H1 (cell line): ENCODE measurements around the gene CEP104. TPM values are rescaled to one million over a fixed set of nuclear protein-coding genes. Genes with fewer than 3 reads are reported as not detected.
A peak's percentile ranks its signal among the peaks of the same experiment; 100 is the strongest.

Experiments used
- CTCF ChIA-PET: fragments of 300-600 bp; sonication (Branson Sonifier 250); formaldehyde crosslinking; loops from one replicate; lab custom pipeline; 2021; ENCODE audit not compliant: partially characterized antibody; lab: Charles Lee
- POLR2A ChIA-PET: fragments of 300-600 bp; sonication (Branson Sonifier 250); formaldehyde crosslinking; loops from one replicate; lab custom pipeline; 2021; ENCODE audit warnings: inconsistent platforms; ENCODE audit not compliant: partially characterized antibody; lab: Charles Lee
- DNase-seq, 2 experiments: peaks; one replicate each; pipeline versions ENCODE4 v3.0.0 to v3.0.0-alpha.2; 2010 to 2022; ENCODE audit warnings: low spot score in 2 of 2, low read depth in 1 of 2, mixed read lengths in 1 of 2
- FAIRE-seq: peaks from 2 replicates; lab custom pipeline; 2011; peaks lifted over from hg19 to GRCh38; lab: Jason Lieb, UNC
- H2AFZ ChIP-seq: 2 replicates; pipeline ENCODE4 v1.8.1; 2012; ENCODE audit warnings: low read length, inconsistent platforms
- H2AK5ac ChIP-seq: 2 replicates; pipeline ENCODE4 v1.6.1; 2013; ENCODE audit warnings: low read depth, low read length
- H2BK120ac ChIP-seq: replicated peaks from 2 replicates; pipeline ENCODE3; 2013; ENCODE audit warnings: low read depth, low read length, inconsistent platforms
- H2BK12ac ChIP-seq: 2 replicates; pipeline ENCODE4 v1.6.1; 2013; ENCODE audit warnings: low read depth, low read length
- H2BK15ac ChIP-seq: 2 replicates; pipeline ENCODE4 v1.6.1; 2013; ENCODE audit warnings: low read length
- H2BK20ac ChIP-seq: 2 replicates; pipeline ENCODE4 v1.6.1; 2013; ENCODE audit warnings: low read length
- H2BK5ac ChIP-seq: 2 replicates; pipeline ENCODE4 v1.6.1; 2013; ENCODE audit warnings: low read depth, low read length
- H3K14ac ChIP-seq: 2 replicates; pipeline ENCODE4 v1.6.1; 2013; ENCODE audit warnings: inconsistent platforms; ENCODE audit not compliant: insufficient read length
- H3K18ac ChIP-seq: 2 replicates; pipeline ENCODE4 v1.6.1; 2013; ENCODE audit warnings: low read length; ENCODE audit errors: extremely low read depth
- H3K23ac ChIP-seq: 2 replicates; pipeline ENCODE4 v1.6.1; 2013; ENCODE audit warnings: inconsistent platforms; ENCODE audit not compliant: insufficient read length
- H3K23me2 ChIP-seq: 2 replicates; pipeline ENCODE4 v1.6.1; 2013; ENCODE audit warnings: low read depth, low read length
- H3K27ac ChIP-seq: 2 replicates; pipeline ENCODE4 v1.6.1; 2011; ENCODE audit warnings: low read depth, low read length, inconsistent platforms
- H3K27me3 ChIP-seq, 4 experiments: replicated peaks in 1 of 4; 1 replicate in 1 of 4; 2 replicates in 3 of 4; pipeline versions ENCODE4 v1.6.1 to v1.8.1; 2011 to 2013; ENCODE audit warnings: low read length in 3 of 4, mild to moderate bottlenecking in 3 of 4, inconsistent platforms in 2 of 4, mixed read lengths in 2 of 4, moderate library complexity in 1 of 4; ENCODE audit not compliant: control insufficient read depth in 3 of 4, insufficient read depth in 3 of 4; ENCODE audit errors: extremely low read depth in 1 of 4
- H3K36me3 ChIP-seq, 4 experiments: 2 replicates each; pipeline versions ENCODE4 v1.6.1 to v1.8.1; 2011 to 2013; ENCODE audit warnings: mild to moderate bottlenecking in 4 of 4, low read length in 3 of 4, moderate library complexity in 2 of 4, control low read depth in 1 of 4, inconsistent platforms in 1 of 4; ENCODE audit not compliant: insufficient read depth in 4 of 4, control insufficient read depth in 2 of 4
- H3K4ac ChIP-seq: replicated peaks from 2 replicates; pipeline ENCODE3; 2013; ENCODE audit warnings: low read length, low read depth, mixed read lengths, inconsistent platforms; ENCODE audit not compliant: insufficient read length
- H3K4me1 ChIP-seq, 4 experiments: replicated peaks in 1 of 4; 1 replicate in 1 of 4; 2 replicates in 3 of 4; pipeline versions ENCODE4 v1.6.1 to v1.8.1; 2011 to 2013; ENCODE audit warnings: low read length in 3 of 4, inconsistent platforms in 2 of 4, mixed read lengths in 1 of 4; ENCODE audit not compliant: insufficient read depth in 4 of 4, control insufficient read depth in 3 of 4
- H3K4me2 ChIP-seq, 2 experiments: 2 replicates each; pipeline versions ENCODE4 v1.6.1 to v1.8.1; 2011 to 2013; ENCODE audit warnings: low read depth in 2 of 2, low read length in 2 of 2, control low read depth in 1 of 2, inconsistent platforms in 1 of 2, mild to moderate bottlenecking in 1 of 2; ENCODE audit not compliant: insufficient read depth in 1 of 2
- H3K4me3 ChIP-seq, 4 experiments: fragments of 200-600, 300-600 bp in 1 of 4; sonication (generic), shearing (Covaris generic), sonication (Bioruptor Twin) in 1 of 4; 2 replicates each; pipeline versions ENCODE4 v1.5.1 to v1.8.1; 2011 to 2016; ENCODE audit warnings: low read length in 4 of 4, low read depth in 3 of 4, control low read depth in 2 of 4, inconsistent platforms in 2 of 4, mild to moderate bottlenecking in 2 of 4, mixed read lengths in 1 of 4, moderate library complexity in 1 of 4; ENCODE audit not compliant: insufficient read depth in 2 of 4; ENCODE audit errors: extremely low read depth in 1 of 4
- H3K56ac ChIP-seq: replicated peaks from 2 replicates; pipeline ENCODE3; 2013; ENCODE audit warnings: low read depth, mild to moderate bottlenecking, mixed read lengths, low read length, inconsistent platforms; ENCODE audit not compliant: insufficient read length
- H3K79me1 ChIP-seq: 2 replicates; pipeline ENCODE4 v1.6.1; 2013; ENCODE audit warnings: low read depth, low read length, control low read depth
- H3K79me2 ChIP-seq, 2 experiments: 2 replicates each; pipeline versions ENCODE4 v1.6.1 to v1.8.1; 2012 to 2013; ENCODE audit warnings: low read length in 2 of 2, mild to moderate bottlenecking in 2 of 2, inconsistent platforms in 1 of 2; ENCODE audit not compliant: insufficient read depth in 2 of 2, control insufficient read depth in 1 of 2
- H3K9ac ChIP-seq, 4 experiments: replicated peaks in 1 of 4; 1 replicate in 1 of 4; 2 replicates in 3 of 4; pipeline versions ENCODE4 v1.6.1 to v1.8.1; 2011 to 2013; ENCODE audit warnings: low read depth in 3 of 4, low read length in 3 of 4, control low read depth in 2 of 4, mild to moderate bottlenecking in 2 of 4, moderate library complexity in 2 of 4, inconsistent platforms in 1 of 4; ENCODE audit errors: extremely low read depth in 1 of 4
- H3K9me3 ChIP-seq, 2 experiments: 2 replicates each; pipeline versions ENCODE4 v1.6.1 to v1.8.1; 2012 to 2013; ENCODE audit warnings: mild to moderate bottlenecking in 2 of 2, moderate library complexity in 2 of 2, control low read depth in 1 of 2, inconsistent platforms in 1 of 2, low read depth in 1 of 2, low read length in 1 of 2, mixed read lengths in 1 of 2; ENCODE audit not compliant: insufficient read depth in 2 of 2
- H4K20me1 ChIP-seq, 2 experiments: replicated peaks in 1 of 2; 2 replicates each; pipeline versions ENCODE3 to v1.8.1; 2011 to 2013; ENCODE audit warnings: inconsistent platforms in 2 of 2, low read length in 2 of 2, mild to moderate bottlenecking in 1 of 2; ENCODE audit not compliant: insufficient read depth in 2 of 2, control insufficient read depth in 1 of 2
- H4K5ac ChIP-seq: 2 replicates; pipeline ENCODE4 v1.6.1; 2013; ENCODE audit warnings: low read length, low read depth, mixed read lengths, inconsistent platforms; ENCODE audit not compliant: insufficient read length
- H4K8ac ChIP-seq: 2 replicates; pipeline ENCODE4 v1.8.0; 2013; ENCODE audit warnings: mild to moderate bottlenecking, moderate library complexity, low read length, inconsistent platforms; ENCODE audit not compliant: insufficient read depth; ENCODE audit errors: extremely low read depth
- H4K91ac ChIP-seq: replicated peaks from 2 replicates; pipeline ENCODE3; 2013; ENCODE audit warnings: low read length, mixed read lengths, inconsistent platforms; ENCODE audit not compliant: insufficient read length
- CHD2 ChIP-seq: IDR thresholded peaks from 2 replicates; pipeline ENCODE4 v1.6.1; 2012; ENCODE audit warnings: low read length, improper control_type of control experiment
- JUN ChIP-seq: IDR thresholded peaks from 2 replicates; pipeline ENCODE4 v1.6.1; 2011; ENCODE audit warnings: low read depth, mild to moderate bottlenecking, improper control_type of control experiment, low read length
- SIRT6 ChIP-seq: IDR thresholded peaks from one replicate; pipeline ENCODE4 v1.7.1; 2012; ENCODE audit warnings: low read length, inconsistent platforms
- WGBS, 2 experiments: shearing (Covaris generic) in 1 of 2; methylation state at CpG; one replicate each; pipeline versions ENCODE4 v1.1.6 to v1.1.7; 2013 to 2015; ENCODE audit warnings: low lambda C conversion rate in 2 of 2, mixed read lengths in 2 of 2, inconsistent platforms in 1 of 2, low coverage in 1 of 2, missing lambda C conversion rate in 1 of 2; ENCODE audit not compliant: insufficient replicate concordance in 2 of 2, insufficient coverage in 1 of 2, insufficient read length in 1 of 2; ENCODE audit errors: extremely low coverage in 1 of 2, missing lambda C conversion rate in 1 of 2; 5-methylcytosine and 5-hydroxymethylcytosine counted together
- polyA plus RNA-seq, 7 experiments: library from polyadenylated mRNA; depleted of rRNA in 3 of 7; stranded (reverse) in 5 of 7; unstranded in 2 of 7; fragments of >200 nt in 5 of 7; fragments of 200-250 nt in 2 of 7; gene quantifications; 1 replicate in 5 of 7; 2 replicates in 1 of 7; 4 replicates in 1 of 7; pipeline versions ENCODE4 v1.2.1 to v1.2.3, GENCODE V29; 2011 to 2013; ENCODE audit warnings: missing spikeins in 2 of 7, mixed read lengths in 2 of 7
- total RNA-seq: library from RNA; stranded (reverse); fragmentation: NEBNext Ultra II Directional; extraction: Animal tissue kit (Norgen Biotek cat#: 25700); gene quantifications from 2 replicates; pipeline ENCODE4 v1.2.1, GENCODE V29; 2021
- TF ChIP-seq, protein P1 (sequence below): IDR thresholded peaks from 2 replicates; pipeline ENCODE4 v1.6.1; 2012; ENCODE audit warnings: inconsistent platforms
- TF ChIP-seq, protein P2 (sequence below): IDR thresholded peaks from 2 replicates; pipeline ENCODE4 v1.6.1; 2012; ENCODE audit warnings: inconsistent platforms

The CEP104 gene
- total and polyA plus RNA-seq, 2 of the 8 experiments (the other 6 are each of a cell fraction or from before 2014, with no cell fraction given), result 8.0 to 43.9 TPM

DNA sequence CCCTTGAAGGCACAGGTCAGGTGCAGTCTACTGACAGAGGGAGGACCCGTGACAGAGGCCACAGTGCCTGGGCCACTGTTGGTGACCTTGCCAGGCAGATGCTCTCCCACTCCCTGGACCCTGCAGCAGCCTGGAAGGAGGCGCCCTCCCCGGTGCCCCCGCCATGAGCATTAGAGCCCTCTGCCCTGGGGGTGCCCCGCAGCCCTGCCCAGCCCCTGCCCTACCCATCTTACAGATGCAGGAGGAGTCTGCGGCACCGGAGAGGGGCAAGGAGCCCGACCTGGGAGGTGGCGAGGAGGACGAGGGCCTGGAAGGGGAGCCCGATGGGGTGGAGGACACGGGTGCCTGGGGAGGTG, 94.2 kb downstream of the CEP104 start:
- H3K4me1 ChIP-seq, result no peaks in the 10 kb centered on the region
- no peak overlapping the region for H2BK20ac ChIP-seq
- H3K14ac ChIP-seq, result no peak overlapping the region
- peaks cover 0 to 2% (median 0%) of the 10 kb centered on the region in 4 experiments; a peak in 2 of 7 replicates for H3K27me3 ChIP-seq
- H4K5ac ChIP-seq, result no peak overlapping the region
- no peak overlapping the region for H4K91ac ChIP-seq
- FAIRE-seq (no peak), DNase-seq (no peak)
- H3K79me1 ChIP-seq, result no peaks in the 10 kb centered on the region
- no peak overlapping the region for H2BK12ac ChIP-seq
- H3K36me3 ChIP-seq, result no peaks in the 10 kb centered on the region
- H2BK5ac ChIP-seq, result no peak overlapping the region
- no peak overlapping the region for H3K4me3 ChIP-seq
- H3K9me3 ChIP-seq, result peaks cover 3 to 7% of the 10 kb centered on the region in 2 experiments; a peak in 1 of 4 replicates
- no peak overlapping the region for H3K9ac ChIP-seq
- no peak overlapping the region for H2BK15ac ChIP-seq
- H3K4me2 ChIP-seq, result no peak overlapping the region
- H3K79me2 ChIP-seq, result no peaks in the 10 kb centered on the region
- H2BK120ac ChIP-seq, result no peak overlapping the region
- peak overlapping the region; percentile 68 for H4K8ac ChIP-seq
- H3K23ac ChIP-seq, result no peak overlapping the region
- no peaks in the 10 kb centered on the region for H3K23me2 ChIP-seq
- no peak overlapping the region for H2AK5ac ChIP-seq
- no peak overlapping the region for H3K18ac ChIP-seq
- ChIA-PET CTCF (no interaction called here), POLR2A (interaction anchor here (1.0 kb wide), 1 partner anchor 33 kb away, joined by 3 read pairs; the partner anchor contains the start of gene LRRC47)
- H2AFZ ChIP-seq, result no peak overlapping the region
- WGBS, 2 experiments, result 91% methylated on average over 11 of the region's 12 CpGs; no CpG with 5 or more reads in 1 of the 2 experiments
- no peak overlapping the region for H3K56ac ChIP-seq
- H4K20me1 ChIP-seq, result no peaks in the 10 kb centered on the region
- no peak overlapping the region for H3K27ac ChIP-seq
- no peak overlapping the region for H3K4ac ChIP-seq
- no peak for TF ChIP-seq JUN
- TF ChIP-seq, protein P1, sequence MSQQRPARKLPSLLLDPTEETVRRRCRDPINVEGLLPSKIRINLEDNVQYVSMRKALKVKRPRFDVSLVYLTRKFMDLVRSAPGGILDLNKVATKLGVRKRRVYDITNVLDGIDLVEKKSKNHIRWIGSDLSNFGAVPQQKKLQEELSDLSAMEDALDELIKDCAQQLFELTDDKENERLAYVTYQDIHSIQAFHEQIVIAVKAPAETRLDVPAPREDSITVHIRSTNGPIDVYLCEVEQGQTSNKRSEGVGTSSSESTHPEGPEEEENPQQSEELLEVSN, result no peak
- TF ChIP-seq CHD2, result no peak
- TF ChIP-seq SIRT6, result no peak
- TF ChIP-seq, protein P2, sequence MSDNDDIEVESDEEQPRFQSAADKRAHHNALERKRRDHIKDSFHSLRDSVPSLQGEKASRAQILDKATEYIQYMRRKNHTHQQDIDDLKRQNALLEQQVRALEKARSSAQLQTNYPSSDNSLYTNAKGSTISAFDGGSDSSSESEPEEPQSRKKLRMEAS, result no peak
